GM12891 (cell line): ENCODE results near the gene FAM3D.

ENCODE experiments used
- DNase-seq: peaks from one replicate; pipeline ENCODE4 v3.0.0; 2011; ENCODE audit warnings: low spot score; ENCODE audit not compliant: insufficient read length
- FAIRE-seq: peaks from 2 replicates; lab custom pipeline; 2011; peaks lifted over from hg19 to GRCh38; lab: Jason Lieb, UNC
- PAX5 ChIP-seq: IDR thresholded peaks from 2 replicates; pipeline ENCODE4 v1.6.1; 2011; ENCODE audit warnings: low read length, moderate library complexity, mild to moderate bottlenecking; ENCODE audit not compliant: insufficient read depth, severe bottlenecking
- POLR2A ChIP-seq: IDR thresholded peaks from 2 replicates; pipeline ENCODE4 v1.6.1; 2011; ENCODE audit warnings: low read depth, low read length, control low read depth
- POLR2AphosphoS5 ChIP-seq: IDR thresholded peaks from 2 replicates; pipeline ENCODE4 v1.6.1; 2011; ENCODE audit warnings: low read depth, low read length, control low read depth
- POU2F2 ChIP-seq: IDR thresholded peaks from 2 replicates; pipeline ENCODE4 v1.6.1; 2011; ENCODE audit warnings: low read depth, mild to moderate bottlenecking, control low read depth, low read length, moderate library complexity
- SPI1 ChIP-seq: IDR thresholded peaks from 2 replicates; pipeline ENCODE4 v1.6.1; 2011; ENCODE audit warnings: low read depth, low read length, control low read depth
- TAF1 ChIP-seq: IDR thresholded peaks from 2 replicates; pipeline ENCODE4 v1.6.1; 2011; ENCODE audit warnings: low read depth, low read length, control low read depth

Gene FAM3D

DNA sequence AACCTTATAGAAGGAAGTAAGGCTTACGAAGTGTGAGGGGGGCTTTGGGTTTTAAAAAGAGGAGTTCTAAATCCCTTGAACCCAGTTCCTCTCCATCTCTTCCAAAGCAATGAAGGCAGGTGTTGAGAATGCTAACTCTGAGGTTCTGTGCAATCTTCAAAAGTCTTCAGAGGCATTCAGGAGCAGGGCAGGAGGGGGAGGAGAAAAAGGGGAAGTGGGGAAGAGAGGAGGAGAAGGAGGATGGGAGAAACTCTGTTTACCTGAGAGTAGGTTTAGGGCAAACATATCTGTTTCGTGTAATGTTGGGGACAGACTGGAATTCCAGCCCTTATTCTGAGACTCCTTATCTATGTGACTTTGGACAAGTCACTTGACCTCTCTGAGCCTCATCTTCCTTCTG is 36.9 kb downstream of the FAM3D start:
- no peak for FAIRE-seq
- DNase-seq = no peak
- TF ChIP-seq POU2F2 (no peak), SPI1 (peak; percentile 47)

DNA sequence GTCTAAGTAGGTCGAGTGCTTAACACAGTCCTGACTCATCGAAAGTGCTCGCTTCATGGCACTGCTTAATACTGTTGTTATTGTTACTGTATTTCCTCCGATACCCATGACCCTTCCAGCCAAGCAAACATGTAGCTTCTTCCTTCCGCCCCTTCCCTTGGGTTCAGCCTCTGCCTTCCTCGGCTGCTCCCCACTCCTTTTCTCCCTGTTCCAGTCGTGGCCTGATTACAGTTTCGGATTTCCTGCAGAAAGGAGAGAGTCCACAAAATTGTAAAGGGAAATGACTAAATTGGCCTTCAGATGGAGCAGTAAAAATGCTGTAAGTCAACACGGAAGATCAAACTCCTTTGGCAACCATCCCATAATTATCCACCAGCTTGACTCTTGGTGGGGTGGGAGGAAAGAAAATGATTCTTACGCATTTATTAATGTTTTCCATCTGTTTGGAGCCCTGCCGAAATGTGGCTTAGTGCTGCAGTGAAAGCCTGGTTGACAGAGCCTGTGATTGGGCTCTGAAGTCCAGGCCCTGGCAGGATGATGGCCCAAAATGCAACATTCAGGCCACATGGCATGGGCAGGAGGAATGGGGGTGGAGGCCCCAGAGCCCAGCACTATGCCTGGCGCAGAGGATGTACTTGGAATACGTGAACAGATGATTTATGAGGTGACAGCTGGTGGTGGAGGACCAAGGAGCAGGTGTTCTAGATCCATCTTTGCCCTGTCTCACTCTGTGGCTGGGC is 37.6 kb downstream of the FAM3D start:
- FAIRE-seq = no peak
- no peak for DNase-seq
- TF ChIP-seq TAF1 (no peak), PAX5 (no peak), SPI1 (no peak), POLR2A (no peak), POU2F2 (no peak), POLR2AphosphoS5 (no peak)

DNA sequence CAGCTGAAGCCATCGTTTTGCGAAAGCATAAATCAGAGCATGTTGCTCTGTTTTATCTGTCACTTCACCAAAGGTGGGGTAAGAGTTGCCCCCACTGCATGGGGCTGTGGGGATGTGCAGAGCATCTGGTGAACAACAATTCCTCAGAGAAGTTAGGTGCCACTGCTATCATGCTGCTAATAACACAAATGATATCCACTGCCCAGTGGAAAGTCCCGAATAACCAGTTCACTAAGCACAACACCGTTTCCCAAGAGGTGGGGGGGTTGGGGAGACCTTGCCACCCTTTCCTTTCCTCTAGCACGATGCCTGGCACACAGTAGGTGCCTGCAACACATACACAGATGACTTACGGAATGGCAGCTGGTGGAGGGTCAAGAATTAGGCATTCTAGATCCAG is 38.6 kb downstream of the FAM3D start:
- FAIRE-seq (no peak), DNase-seq (no peak)
- TF ChIP-seq TAF1 = no peak
- no peak for TF ChIP-seq POLR2AphosphoS5
- TF ChIP-seq PAX5 = no peak
- TF ChIP-seq POLR2A = no peak
- TF ChIP-seq POU2F2 = no peak
- no peak for TF ChIP-seq SPI1

DNA sequence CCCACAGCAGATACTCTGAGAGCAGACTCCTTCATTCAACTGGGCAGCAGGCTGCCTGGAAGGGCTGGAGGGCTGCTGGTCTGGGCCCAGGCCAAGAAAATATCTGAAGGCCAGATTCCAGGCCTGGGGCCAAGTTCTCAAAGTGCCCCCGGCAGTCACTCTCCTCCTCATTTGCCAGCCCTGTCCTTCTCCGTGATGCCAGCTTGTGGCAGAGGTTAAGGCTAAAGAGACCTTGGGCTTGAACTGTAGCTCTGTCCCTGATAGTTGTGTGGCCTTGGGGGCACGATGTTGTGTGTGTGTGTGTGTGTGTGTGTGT is 39.0 kb downstream of the FAM3D start:
- no peak for TF ChIP-seq POLR2AphosphoS5
- no peak for TF ChIP-seq POU2F2
- no peak for TF ChIP-seq PAX5
- TF ChIP-seq POLR2A = no peak
- no peak for TF ChIP-seq TAF1
- TF ChIP-seq SPI1 = no peak
- FAIRE-seq (no peak), DNase-seq (no peak)

DNA sequence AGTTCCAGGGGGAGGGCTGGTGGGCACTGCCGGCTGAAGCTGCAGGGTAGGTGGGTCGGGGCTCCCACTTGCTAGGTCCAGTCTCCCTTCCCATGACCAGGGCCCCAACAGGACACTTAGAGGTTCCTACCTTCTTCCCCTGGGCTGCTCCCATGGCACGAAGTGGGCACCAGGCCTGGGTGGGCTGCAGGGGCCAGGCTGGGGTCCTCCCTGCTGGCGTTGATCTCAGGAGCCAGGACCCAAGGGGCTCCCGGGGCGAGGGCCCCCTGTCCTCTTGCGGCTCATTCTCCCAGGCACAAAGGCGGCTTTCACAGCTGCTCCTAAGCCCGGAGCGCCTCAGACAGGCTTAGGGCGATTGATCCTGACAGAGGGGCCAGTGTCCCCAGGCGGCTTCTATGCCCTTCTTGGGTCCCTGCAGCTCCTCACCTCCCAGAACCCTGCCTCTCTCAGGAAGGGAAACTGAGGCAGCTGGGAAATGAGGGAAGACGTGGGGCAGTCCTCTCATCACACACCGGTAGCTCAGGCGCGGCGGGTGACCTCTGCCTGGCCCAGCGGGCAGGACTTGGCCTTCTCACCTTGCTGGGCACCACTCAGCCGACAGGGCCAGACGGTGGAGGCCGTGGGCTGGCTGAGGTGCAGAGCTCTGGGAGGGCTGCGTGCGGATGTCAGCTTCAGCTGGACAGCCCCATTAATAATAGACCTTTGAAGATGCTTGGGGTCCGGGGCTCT is 39.6 kb downstream of the FAM3D start:
- FAIRE-seq (no peak), DNase-seq (no peak)
- TF ChIP-seq TAF1 (no peak), POLR2A (no peak), SPI1 (no peak), POLR2AphosphoS5 (no peak), POU2F2 (no peak), PAX5 (no peak)

DNA sequence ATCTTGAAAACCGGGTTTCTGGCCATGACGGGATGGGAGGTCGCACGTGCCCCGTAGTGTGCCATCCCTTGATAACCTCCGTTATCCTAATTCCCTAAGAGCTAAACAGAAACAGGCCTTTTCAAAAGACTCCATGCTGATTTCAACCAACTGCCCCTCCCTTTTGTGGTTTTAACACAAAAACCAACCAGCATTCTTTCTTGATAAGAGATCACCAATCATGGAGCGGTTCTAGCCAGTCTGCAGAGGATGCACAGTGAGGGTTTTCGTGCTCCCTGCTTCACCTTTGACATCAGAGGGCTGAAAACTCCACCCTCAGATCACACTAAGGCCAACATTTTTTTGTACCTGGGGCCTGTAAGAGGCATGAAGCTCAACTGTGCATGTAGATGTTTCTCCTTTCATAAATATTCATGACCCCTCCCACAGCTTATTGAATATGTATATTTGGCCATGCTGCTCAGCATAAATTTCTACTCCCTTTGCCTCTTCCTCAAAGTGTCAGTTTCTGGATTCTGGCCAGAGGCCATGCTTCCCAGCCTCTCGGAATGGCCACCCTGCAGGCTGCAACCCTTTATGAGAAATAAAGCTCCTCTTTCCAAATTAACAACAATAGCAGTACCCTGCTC is 41.3 kb downstream of the FAM3D start:
- FAIRE-seq (no peak), DNase-seq (no peak)
- no peak for TF ChIP-seq POU2F2
- no peak for TF ChIP-seq POLR2AphosphoS5

DNA sequence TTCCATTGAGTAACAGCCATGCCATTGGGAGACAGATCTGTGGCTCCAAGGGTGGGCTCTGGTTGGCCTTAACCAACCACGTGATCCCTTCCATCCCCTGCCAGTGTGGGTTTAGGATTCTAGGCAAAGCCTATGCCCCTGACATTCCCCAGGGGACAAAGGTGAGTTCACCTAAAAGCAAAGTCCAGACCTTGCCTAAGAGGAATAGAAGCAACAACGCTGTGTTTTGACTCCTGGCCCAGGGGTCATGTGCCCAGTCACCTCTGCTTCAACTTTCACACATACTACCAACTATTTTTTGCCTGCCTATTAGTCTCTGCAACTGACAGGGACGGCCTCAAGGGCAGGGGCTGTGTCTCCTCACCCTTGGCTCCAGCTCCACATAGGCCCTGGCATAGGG is 42.0 kb downstream of the FAM3D start:
- TF ChIP-seq POLR2A (no peak), TAF1 (no peak), POU2F2 (no peak)
- FAIRE-seq (no peak), DNase-seq (no peak)

DNA sequence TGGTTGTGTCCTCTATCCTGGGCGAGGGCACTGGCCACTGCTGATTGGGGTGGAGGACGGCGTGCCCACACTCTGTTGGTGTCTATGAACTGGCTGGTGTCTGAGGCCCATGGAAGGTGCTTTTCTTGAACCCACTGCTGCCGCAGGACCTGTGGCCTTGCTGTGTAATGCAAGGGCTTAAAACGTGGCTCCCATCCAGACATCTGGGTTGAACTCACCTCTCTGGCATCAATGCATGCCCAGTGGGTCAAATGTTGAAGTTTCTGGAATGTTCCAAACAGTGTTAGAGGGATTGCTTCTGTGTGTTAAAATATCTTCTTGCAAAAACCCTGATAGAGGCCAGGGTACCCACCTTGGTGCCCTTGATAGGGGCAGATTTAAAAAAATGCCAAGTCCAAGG is 42.6 kb downstream of the FAM3D start:
- DNase-seq (no peak), FAIRE-seq (no peak)
- TF ChIP-seq POLR2A (no peak), TAF1 (no peak), PAX5 (no peak), POU2F2 (no peak), SPI1 (no peak), POLR2AphosphoS5 (no peak)

DNA sequence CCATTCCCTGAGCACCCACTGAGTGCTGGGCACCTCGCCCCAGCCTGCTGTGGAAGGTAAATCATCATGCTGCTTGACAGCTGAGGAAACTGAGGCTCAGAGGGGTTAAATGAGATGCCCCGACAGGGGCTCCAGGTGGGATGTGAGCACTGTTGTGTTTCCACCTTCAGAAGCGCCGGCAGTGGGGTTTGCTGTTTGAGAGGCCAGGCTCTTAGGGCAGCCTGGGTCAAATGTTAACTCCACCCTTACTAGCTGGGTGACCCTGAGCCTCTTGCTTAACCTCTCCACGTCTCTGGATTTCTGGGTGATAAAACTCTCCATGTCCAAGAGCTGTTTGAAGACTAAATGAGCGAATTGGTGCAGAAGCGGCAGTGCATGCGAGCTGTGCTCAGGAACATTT is 43.1 kb downstream of the FAM3D start:
- FAIRE-seq = no peak
- TF ChIP-seq POLR2AphosphoS5 (no peak), PAX5 (no peak), SPI1 (no peak), TAF1 (no peak), POLR2A (no peak), POU2F2 (no peak)

DNA sequence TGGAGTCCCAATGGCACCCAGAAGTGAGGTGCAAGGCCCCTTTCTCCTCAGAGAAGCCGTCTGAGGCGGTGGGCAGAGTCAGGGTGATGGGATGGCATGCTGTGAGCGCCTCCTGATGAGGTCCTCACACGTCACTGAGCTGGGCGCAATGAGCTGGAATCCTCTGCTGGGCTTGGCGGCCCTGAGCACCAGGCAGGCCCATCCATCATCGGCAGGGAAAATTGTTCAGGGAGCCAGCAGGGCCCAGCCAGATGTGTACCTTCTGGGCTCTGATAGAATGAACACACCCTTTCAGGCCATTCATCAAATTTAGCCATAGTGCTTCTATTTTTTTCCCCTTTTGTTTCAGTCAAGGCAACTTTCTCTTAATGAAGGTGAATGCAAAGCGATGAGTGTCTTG is 43.7 kb downstream of the FAM3D start:
- FAIRE-seq (no peak), DNase-seq (no peak)
- TF ChIP-seq POLR2A (no peak), SPI1 (no peak), POLR2AphosphoS5 (no peak), POU2F2 (no peak), PAX5 (no peak), TAF1 (no peak)

More for the DNA sequence above, 43.1 kb downstream of the FAM3D start:
- no peak for DNase-seq

DNA sequence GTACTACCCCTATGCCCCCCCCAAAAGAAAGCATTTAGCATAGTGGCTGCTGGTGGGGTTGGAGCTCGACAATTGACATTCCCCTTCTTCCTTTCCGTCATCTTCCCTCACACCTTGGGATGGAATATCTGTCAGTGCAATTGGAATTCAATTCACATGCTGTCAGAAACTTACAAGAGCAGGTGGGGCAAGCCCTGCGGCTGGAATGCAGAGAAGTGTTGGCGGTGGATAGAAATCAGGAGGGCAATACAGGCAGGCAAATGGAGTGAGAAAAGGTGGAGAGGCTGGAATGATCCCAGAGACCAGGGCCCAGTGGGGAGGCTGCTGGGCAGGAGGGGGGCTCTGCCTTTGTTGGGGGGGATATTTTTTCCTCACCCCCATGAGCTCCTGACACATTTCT is 44.1 kb downstream of the FAM3D start:
- DNase-seq (no peak), FAIRE-seq (no peak)
- no peak for TF ChIP-seq TAF1
- TF ChIP-seq SPI1 = no peak
- TF ChIP-seq POLR2AphosphoS5 = no peak
